Vagina (tissue), 2 donors: ENCODE results near the gene DGLUCY.

Experiments used
- POLR2A ChIP-seq, 2 donors: fragments of 450-650 bp; IDR thresholded peaks; one replicate each; pipeline ENCODE4 v1.6.1; 2017; ENCODE audit warnings: antibody characterized with exemption in 2 of 2, mild to moderate bottlenecking in 2 of 2, moderate library complexity in 2 of 2
- POLR2AphosphoS5 ChIP-seq, 2 donors: sonication (generic); formaldehyde crosslinking; IDR thresholded peaks; one replicate each; pipeline ENCODE4 v1.9.0; 2017; ENCODE audit warnings: antibody characterized with exemption in 2 of 2, mild to moderate bottlenecking in 2 of 2, low read depth in 1 of 2; ENCODE audit not compliant: insufficient read depth in 1 of 2
- TF ChIP-seq, protein P1 (sequence below), 3 experiments: fragments of 450-650 bp in 2 of 3; fragments of 200-600 bp in 1 of 3; sonication (generic) in 1 of 3; IDR thresholded peaks; one replicate each; pipeline ENCODE4 v1.5.1; 2017 to 2019; ENCODE audit warnings: antibody characterized with exemption in 3 of 3, mild to moderate bottlenecking in 2 of 3, moderate library complexity in 2 of 3

DNA sequence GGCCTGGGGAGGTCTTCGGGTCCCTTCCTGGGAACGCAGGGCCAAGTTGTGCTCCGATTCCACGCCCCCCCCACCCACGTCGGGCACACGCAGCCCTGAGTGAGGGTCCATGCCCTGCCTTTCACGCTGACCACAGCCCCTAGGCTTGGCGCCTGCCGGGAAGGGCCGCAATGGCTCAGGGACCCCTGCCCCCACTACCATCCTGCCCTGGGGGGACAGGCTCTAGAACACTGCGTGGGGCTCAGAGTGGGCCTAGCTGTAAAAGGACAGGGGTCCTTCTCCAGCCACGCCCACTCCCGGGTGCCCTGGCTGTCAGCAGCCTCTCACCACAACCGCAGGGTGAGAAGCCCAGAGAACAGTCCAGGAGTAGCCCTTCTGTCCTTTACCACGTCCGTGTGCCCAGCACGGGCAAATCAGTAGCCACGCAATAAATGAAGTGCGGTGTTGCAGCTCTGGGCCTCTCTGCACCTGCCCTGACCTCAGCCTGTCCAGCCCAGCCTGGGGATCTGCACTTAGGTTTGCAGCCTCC lies 140.0 kb downstream of the DGLUCY start:
- TF ChIP-seq, protein P1, sequence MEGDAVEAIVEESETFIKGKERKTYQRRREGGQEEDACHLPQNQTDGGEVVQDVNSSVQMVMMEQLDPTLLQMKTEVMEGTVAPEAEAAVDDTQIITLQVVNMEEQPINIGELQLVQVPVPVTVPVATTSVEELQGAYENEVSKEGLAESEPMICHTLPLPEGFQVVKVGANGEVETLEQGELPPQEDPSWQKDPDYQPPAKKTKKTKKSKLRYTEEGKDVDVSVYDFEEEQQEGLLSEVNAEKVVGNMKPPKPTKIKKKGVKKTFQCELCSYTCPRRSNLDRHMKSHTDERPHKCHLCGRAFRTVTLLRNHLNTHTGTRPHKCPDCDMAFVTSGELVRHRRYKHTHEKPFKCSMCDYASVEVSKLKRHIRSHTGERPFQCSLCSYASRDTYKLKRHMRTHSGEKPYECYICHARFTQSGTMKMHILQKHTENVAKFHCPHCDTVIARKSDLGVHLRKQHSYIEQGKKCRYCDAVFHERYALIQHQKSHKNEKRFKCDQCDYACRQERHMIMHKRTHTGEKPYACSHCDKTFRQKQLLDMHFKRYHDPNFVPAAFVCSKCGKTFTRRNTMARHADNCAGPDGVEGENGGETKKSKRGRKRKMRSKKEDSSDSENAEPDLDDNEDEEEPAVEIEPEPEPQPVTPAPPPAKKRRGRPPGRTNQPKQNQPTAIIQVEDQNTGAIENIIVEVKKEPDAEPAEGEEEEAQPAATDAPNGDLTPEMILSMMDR (IDR thresholded peaks at IDR 0.05): no peak
- no peak for TF ChIP-seq POLR2AphosphoS5 (IDR thresholded peaks at IDR 0.05; ENCODE audit: insufficient read depth in 1 of 2, low read depth in 1 of 2)
- no peak for TF ChIP-seq POLR2A (IDR thresholded peaks at IDR 0.05)
